ENCODE measurements around the gene SP3.

SP3 gene

DNA sequence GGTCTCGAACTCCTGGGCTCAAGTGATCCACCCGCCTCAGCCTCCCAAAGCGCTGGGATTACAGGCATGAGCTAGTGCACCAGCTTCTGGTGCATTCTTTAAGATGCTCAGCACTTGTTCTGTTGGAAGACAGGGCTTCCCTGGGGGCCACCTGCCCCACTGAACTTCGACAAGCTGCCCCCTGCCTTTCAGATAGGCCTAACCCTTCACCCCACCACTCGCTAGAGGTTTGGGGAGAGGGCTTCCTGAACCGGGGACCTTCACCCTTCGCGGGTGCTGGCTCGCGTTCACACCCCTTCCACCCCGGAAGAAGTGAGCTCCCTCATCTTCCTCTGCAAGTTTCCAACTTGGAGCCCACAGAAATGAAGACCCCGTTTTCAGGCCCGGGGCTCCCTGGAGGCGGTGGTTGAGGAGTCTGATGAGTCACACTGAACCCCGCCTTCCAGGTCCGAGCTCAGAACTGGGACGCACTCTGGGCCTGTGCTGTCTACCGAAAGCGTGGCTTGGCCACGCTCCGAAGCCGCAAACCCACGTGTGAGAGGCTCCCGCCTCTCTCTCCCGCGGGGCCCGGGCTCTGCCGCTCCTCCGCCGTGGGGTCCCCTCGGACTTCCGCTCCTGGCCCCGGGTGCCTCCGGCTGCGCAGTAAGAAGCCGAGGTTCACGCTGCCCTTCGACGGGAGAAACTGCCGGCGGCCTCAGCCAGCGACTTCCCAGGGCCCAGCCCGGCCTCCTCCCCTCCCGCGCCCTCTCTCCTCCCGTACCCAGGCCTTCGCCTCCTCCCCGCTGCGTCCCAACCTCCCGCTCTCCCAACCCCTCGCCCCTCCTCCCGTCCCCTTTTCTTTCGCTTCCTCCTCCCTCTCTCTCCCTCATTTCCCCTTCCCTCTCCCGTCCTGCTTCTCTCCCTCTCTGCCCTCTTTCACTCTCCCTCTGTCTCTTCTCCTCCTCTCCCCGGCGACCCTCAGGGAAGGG, 47.5 kb upstream of the SP3 start:
- no peak overlapping the region for H3K9ac ChIP-seq (ENCODE audit: low read length)
- H3K79me1 ChIP-seq (ENCODE audit: low read length): peaks cover 32% of the 10 kb centered on the region
- DNase-seq: peak; percentile 64 to 67
- peak overlapping the region; percentile 89 for H4K91ac ChIP-seq (ENCODE audit: low read depth, low read length)
- H2BK12ac ChIP-seq (ENCODE audit: low read length): peak overlapping the region; percentile 37
- peak overlapping the region; percentile 72 for H2AFZ ChIP-seq (ENCODE audit: insufficient read depth, low read length, poor library complexity)
- H3K4ac ChIP-seq (ENCODE audit: low read depth, low read length): peak overlapping the region; percentile 56
- H3K4me1 ChIP-seq (ENCODE audit: control insufficient read depth in 1 of 2, insufficient read depth in 2 of 2, low read length in 2 of 2): peaks cover 17 to 26% of the 10 kb centered on the region in 2 experiments
- H4K12ac ChIP-seq (ENCODE audit: low read depth, low read length): peak overlapping the region; percentile 71
- peak overlapping the region; percentile 51 for H3K14ac ChIP-seq (ENCODE audit: low read length)
- H3K79me2 ChIP-seq (ENCODE audit: control insufficient read depth, insufficient read depth, low read length, poor library complexity): peaks cover 6% of the 10 kb centered on the region
- H2AK5ac ChIP-seq (ENCODE audit: low read length): peak overlapping the region; percentile 17
- WGBS (ENCODE audit: extremely low coverage, insufficient coverage, insufficient read length): no CpG with 5 or more reads among the region's 56 CpGs
- no peak overlapping the region for H3K23ac ChIP-seq (ENCODE audit: low read length)
- H3K4me3 ChIP-seq (ENCODE audit: low read depth, low read length): peak overlapping the region; percentile 35
- no peaks in the 10 kb centered on the region for H3K27me3 ChIP-seq (ENCODE audit: insufficient read depth, low read length)
- H3K9me3 ChIP-seq (ENCODE audit: insufficient read depth, low read depth, low read length): no peaks in the 10 kb centered on the region
- peak overlapping the region; percentile 55 for H2BK120ac ChIP-seq (ENCODE audit: insufficient read depth, low read length, poor library complexity)
- H3K18ac ChIP-seq (ENCODE audit: low read length): peak overlapping the region; percentile 56
- H3K36me3 ChIP-seq (ENCODE audit: control insufficient read depth in 1 of 2, insufficient read depth in 2 of 2, low read length in 2 of 2): no peaks in the 10 kb centered on the region
- peak overlapping the region; percentile 39 for H3K4me2 ChIP-seq (ENCODE audit: low read length)
- peak overlapping the region; percentile 91 for H2BK5ac ChIP-seq (ENCODE audit: low read depth, low read length, poor library complexity)
- peak overlapping the region; percentile 80 for H4K8ac ChIP-seq (ENCODE audit: low read depth, low read length)
- peak overlapping the region; percentile 90 for H3K27ac ChIP-seq (ENCODE audit: low read depth, low read length)

DNA sequence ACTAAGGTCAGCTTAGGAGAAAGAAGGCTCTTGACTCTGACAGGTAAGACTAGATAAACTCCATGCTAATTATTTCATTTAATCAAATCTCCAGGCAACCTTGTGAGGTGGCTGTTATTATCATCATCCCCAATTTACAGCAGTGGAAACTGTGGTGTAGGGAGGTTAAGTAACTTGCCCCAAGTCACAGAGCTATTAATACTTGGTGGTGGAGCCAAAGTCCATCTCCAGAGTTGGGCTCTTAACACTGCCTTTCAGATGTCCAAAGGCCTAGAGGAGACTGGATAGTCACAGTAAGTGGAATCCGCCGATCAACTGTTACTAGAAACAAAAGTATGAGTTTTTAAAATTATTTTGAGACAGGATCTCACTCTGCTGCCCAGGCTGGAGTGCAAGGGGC, 46.6 kb upstream of the SP3 start:
- Histone ChIP-seq H4K91ac (ENCODE audit: low read depth, low read length) (no peak overlapping the region), H3K4ac (ENCODE audit: low read depth, low read length) (no peak overlapping the region), H3K9me3 (ENCODE audit: insufficient read depth, low read depth, low read length) (no peaks in the 10 kb centered on the region), H2BK120ac (ENCODE audit: insufficient read depth, low read length, poor library complexity) (no peak overlapping the region), H3K4me2 (ENCODE audit: low read length) (no peak overlapping the region), H3K27me3 (ENCODE audit: insufficient read depth, low read length) (no peaks in the 10 kb centered on the region), H3K18ac (ENCODE audit: low read length) (no peak overlapping the region), H3K14ac (ENCODE audit: low read length) (no peak overlapping the region), H4K8ac (ENCODE audit: low read depth, low read length) (no peak overlapping the region), H3K23ac (ENCODE audit: low read length) (no peak overlapping the region), H3K4me1 (ENCODE audit: control insufficient read depth in 1 of 2, insufficient read depth in 2 of 2, low read length in 2 of 2) (peaks cover 17 to 26% of the 10 kb centered on the region in 2 experiments), H2AK5ac (ENCODE audit: low read length) (no peak overlapping the region), H3K36me3 (ENCODE audit: control insufficient read depth in 1 of 2, insufficient read depth in 2 of 2, low read length in 2 of 2) (no peaks in the 10 kb centered on the region), H3K79me2 (ENCODE audit: control insufficient read depth, insufficient read depth, low read length, poor library complexity) (peaks cover 6% of the 10 kb centered on the region), H2BK12ac (ENCODE audit: low read length) (peak overlapping the region; percentile 50), H3K9ac (ENCODE audit: low read length) (no peak overlapping the region), H2BK5ac (ENCODE audit: low read depth, low read length, poor library complexity) (no peak overlapping the region), H3K4me3 (ENCODE audit: low read depth, low read length) (no peak overlapping the region), H4K12ac (ENCODE audit: low read depth, low read length) (no peak overlapping the region), H3K27ac (ENCODE audit: low read depth, low read length) (no peak overlapping the region), H2AFZ (ENCODE audit: insufficient read depth, low read length, poor library complexity) (no peak overlapping the region), H3K79me1 (ENCODE audit: low read length) (peaks cover 32% of the 10 kb centered on the region)
- DNase-seq: no peak
- WGBS (ENCODE audit: extremely low coverage, insufficient coverage, insufficient read length): no CpG with 5 or more reads among the region's 2 CpGs

DNA sequence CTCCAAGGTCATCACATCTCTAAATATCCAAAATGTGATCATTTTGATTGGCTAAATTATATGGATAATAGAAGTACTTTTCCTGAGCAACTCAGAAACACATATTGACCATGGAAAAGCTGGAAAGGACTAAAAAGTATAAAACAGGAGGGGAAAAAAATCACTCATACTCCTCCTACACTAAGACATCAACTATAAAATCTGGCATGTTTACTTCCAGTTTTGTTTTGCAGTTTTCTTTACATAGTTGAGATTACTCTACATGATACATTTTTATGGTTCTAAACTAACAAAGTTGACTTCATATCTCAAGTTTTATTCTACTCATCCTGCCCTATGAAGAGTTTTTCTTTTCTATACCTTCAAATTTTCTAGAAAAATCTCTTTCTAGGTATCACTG, 46.0 kb upstream of the SP3 start:
- H3K27me3 ChIP-seq (ENCODE audit: insufficient read depth, low read length): no peaks in the 10 kb centered on the region
- no peak overlapping the region for H3K4ac ChIP-seq (ENCODE audit: low read depth, low read length)
- no peak overlapping the region for H3K4me3 ChIP-seq (ENCODE audit: low read depth, low read length)
- H2BK5ac ChIP-seq (ENCODE audit: low read depth, low read length, poor library complexity): no peak overlapping the region
- no peaks in the 10 kb centered on the region for H3K36me3 ChIP-seq (ENCODE audit: control insufficient read depth in 1 of 2, insufficient read depth in 2 of 2, low read length in 2 of 2)
- no peak overlapping the region for H4K8ac ChIP-seq (ENCODE audit: low read depth, low read length)
- no peak overlapping the region for H3K27ac ChIP-seq (ENCODE audit: low read depth, low read length)
- no peak overlapping the region for H3K18ac ChIP-seq (ENCODE audit: low read length)
- H3K79me1 ChIP-seq (ENCODE audit: low read length): peaks cover 31% of the 10 kb centered on the region
- no peak overlapping the region for H4K91ac ChIP-seq (ENCODE audit: low read depth, low read length)
- no peak overlapping the region for H4K12ac ChIP-seq (ENCODE audit: low read depth, low read length)
- H3K9me3 ChIP-seq (ENCODE audit: insufficient read depth, low read depth, low read length): no peaks in the 10 kb centered on the region
- H2AFZ ChIP-seq (ENCODE audit: insufficient read depth, low read length, poor library complexity): no peak overlapping the region
- H3K79me2 ChIP-seq (ENCODE audit: control insufficient read depth, insufficient read depth, low read length, poor library complexity): peaks cover 6% of the 10 kb centered on the region
- no peak overlapping the region for H3K23ac ChIP-seq (ENCODE audit: low read length)
- H3K9ac ChIP-seq (ENCODE audit: low read length): no peak overlapping the region
- no peak overlapping the region for H2AK5ac ChIP-seq (ENCODE audit: low read length)
- H3K4me1 ChIP-seq (ENCODE audit: control insufficient read depth in 1 of 2, insufficient read depth in 2 of 2, low read length in 2 of 2): peaks cover 19 to 26% of the 10 kb centered on the region in 2 experiments
- H2BK120ac ChIP-seq (ENCODE audit: insufficient read depth, low read length, poor library complexity): no peak overlapping the region
- no peak for DNase-seq
- H3K14ac ChIP-seq (ENCODE audit: low read length): no peak overlapping the region
- no peak overlapping the region for H2BK12ac ChIP-seq (ENCODE audit: low read length)
- H3K4me2 ChIP-seq (ENCODE audit: low read length): no peak overlapping the region

DNA sequence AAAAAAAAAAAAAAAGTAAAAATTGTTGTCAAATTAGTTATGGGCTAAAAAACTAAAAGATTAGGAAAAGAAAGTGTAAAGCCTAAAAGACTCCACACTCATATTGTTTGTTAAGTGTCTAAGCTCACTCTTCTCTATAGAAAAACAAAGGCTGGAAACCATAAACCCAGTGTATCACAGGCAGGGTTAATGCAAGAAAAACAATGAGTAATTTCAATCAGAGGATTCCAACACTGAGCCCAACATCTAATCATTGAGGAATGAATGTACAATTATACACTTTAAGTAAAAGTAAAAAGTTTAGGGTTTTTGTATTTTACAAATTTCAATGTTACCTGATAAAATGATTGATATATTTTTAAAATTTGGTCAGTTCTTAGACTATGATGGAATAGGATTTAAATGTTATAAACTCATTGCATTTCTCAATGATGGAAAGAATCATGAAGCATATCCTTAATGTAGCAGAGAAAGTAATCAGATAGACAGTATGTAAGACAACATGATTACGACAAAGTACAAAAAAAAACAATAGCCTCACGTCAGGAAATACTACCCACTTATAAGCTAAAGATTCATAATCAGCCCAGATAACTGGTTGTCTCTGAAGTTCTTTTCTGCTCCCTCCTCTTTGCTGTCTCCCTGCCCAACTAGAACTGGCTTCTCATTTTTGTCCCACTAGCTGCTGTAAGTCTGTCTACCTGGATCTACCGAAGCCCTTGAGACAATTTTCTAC, 44.5 kb upstream of the SP3 start:
- H3K36me3 ChIP-seq (ENCODE audit: control insufficient read depth in 1 of 2, insufficient read depth in 2 of 2, low read length in 2 of 2): no peaks in the 10 kb centered on the region
- H3K14ac ChIP-seq (ENCODE audit: low read length): no peak overlapping the region
- no peak overlapping the region for H3K4me3 ChIP-seq (ENCODE audit: low read depth, low read length)
- no CpG with 5 or more reads among the region's 3 CpGs for WGBS (ENCODE audit: extremely low coverage, insufficient coverage, insufficient read length)
- peaks cover 26 to 27% of the 10 kb centered on the region in 2 experiments for H3K4me1 ChIP-seq (ENCODE audit: control insufficient read depth in 1 of 2, insufficient read depth in 2 of 2, low read length in 2 of 2)
- H3K4me2 ChIP-seq (ENCODE audit: low read length): no peak overlapping the region
- no peak overlapping the region for H3K27ac ChIP-seq (ENCODE audit: low read depth, low read length)
- no peak overlapping the region for H2BK12ac ChIP-seq (ENCODE audit: low read length)
- no peak overlapping the region for H4K8ac ChIP-seq (ENCODE audit: low read depth, low read length)
- no peak overlapping the region for H2BK5ac ChIP-seq (ENCODE audit: low read depth, low read length, poor library complexity)
- no peaks in the 10 kb centered on the region for H3K27me3 ChIP-seq (ENCODE audit: insufficient read depth, low read length)
- H3K23ac ChIP-seq (ENCODE audit: low read length): no peak overlapping the region
- no peak overlapping the region for H2AK5ac ChIP-seq (ENCODE audit: low read length)
- no peak overlapping the region for H3K4ac ChIP-seq (ENCODE audit: low read depth, low read length)
- H3K79me2 ChIP-seq (ENCODE audit: control insufficient read depth, insufficient read depth, low read length, poor library complexity): peaks cover 6% of the 10 kb centered on the region
- H3K9me3 ChIP-seq (ENCODE audit: insufficient read depth, low read depth, low read length): no peaks in the 10 kb centered on the region
- no peak overlapping the region for H4K12ac ChIP-seq (ENCODE audit: low read depth, low read length)
- H3K79me1 ChIP-seq (ENCODE audit: low read length): peaks cover 34% of the 10 kb centered on the region
- H2BK120ac ChIP-seq (ENCODE audit: insufficient read depth, low read length, poor library complexity): no peak overlapping the region
- H4K91ac ChIP-seq (ENCODE audit: low read depth, low read length): no peak overlapping the region
- H3K9ac ChIP-seq (ENCODE audit: low read length): no peak overlapping the region
- no peak for DNase-seq
- H3K18ac ChIP-seq (ENCODE audit: low read length): no peak overlapping the region
- no peak overlapping the region for H2AFZ ChIP-seq (ENCODE audit: insufficient read depth, low read length, poor library complexity)

Measured in trophoblast cell (in vitro differentiated cells and primary cell).